ENCODE results near the gene ACHE.

DNA sequence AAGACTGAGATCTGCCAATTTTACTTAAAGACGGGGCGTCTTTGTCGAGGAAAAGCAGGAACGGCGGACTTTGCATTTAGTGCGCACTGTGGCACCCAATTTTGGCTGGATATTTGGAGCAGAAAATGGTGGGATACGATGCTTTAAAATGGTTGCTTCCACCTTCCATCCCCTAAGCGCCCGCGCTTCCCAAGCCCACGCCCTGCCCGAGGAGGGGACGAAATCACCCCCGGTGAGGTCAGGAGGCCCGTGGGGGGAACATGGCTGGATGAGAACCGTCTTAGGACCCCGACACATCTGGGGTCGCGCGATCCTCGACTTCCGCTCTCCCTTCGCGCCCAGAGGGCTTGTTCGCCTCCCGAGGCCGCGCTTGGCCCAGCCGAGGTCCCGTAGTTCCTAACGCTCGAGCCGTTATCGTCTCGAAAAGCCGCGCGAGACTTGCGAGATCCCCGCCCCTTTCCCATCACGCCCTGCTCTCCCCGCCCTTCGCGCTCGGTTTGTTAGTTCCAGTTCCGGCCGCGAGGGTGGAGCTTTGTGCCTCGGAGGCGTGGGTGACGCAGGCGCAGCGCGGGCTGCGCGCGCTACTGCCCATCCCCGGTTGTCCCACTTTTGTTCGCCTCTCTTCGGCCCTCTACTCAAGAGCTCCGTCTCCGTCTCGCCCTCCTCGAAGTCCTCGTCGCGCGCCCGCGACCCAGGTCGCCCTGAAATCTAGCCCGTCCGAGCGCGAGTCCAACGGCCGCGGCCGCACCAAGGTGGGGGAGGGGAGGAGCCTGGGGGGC is 20.9 kb downstream of the ACHE start, which contains the start of gene SRRT:
- peak; percentile 94 to 95 for TF ChIP-seq POLR2A (IDR thresholded peaks at IDR 0.05)
- TF ChIP-seq, protein P1, sequence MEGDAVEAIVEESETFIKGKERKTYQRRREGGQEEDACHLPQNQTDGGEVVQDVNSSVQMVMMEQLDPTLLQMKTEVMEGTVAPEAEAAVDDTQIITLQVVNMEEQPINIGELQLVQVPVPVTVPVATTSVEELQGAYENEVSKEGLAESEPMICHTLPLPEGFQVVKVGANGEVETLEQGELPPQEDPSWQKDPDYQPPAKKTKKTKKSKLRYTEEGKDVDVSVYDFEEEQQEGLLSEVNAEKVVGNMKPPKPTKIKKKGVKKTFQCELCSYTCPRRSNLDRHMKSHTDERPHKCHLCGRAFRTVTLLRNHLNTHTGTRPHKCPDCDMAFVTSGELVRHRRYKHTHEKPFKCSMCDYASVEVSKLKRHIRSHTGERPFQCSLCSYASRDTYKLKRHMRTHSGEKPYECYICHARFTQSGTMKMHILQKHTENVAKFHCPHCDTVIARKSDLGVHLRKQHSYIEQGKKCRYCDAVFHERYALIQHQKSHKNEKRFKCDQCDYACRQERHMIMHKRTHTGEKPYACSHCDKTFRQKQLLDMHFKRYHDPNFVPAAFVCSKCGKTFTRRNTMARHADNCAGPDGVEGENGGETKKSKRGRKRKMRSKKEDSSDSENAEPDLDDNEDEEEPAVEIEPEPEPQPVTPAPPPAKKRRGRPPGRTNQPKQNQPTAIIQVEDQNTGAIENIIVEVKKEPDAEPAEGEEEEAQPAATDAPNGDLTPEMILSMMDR (IDR thresholded peaks at IDR 0.05): peak; percentile 44 to 86 (median 72)
